Mesenteric fat pad (tissue), 1 donor: ENCODE measurements around the gene MYO1D. TPM values are rescaled to one million over a fixed set of nuclear protein-coding genes. Genes with fewer than 3 reads are reported as not detected.

Experiments
- DNase-seq: peaks from one replicate; pipeline ENCODE4 v3.0.0-alpha.2; 2020; ENCODE audit warnings: low spot score
- total RNA-seq: library from RNA; stranded (reverse); fragmentation: NEBNext Ultra II Directional; extraction: Animal tissue kit (Norgen Biotek cat#: 25700); gene quantifications from one replicate; pipeline ENCODE4 v1.2.1, GENCODE V29; 2021
- donor health status: DM: yes; HTN: yes; CAD: no.

The MYO1D gene
- total RNA-seq, 1 donor from 2014 or later: 36.0 TPM

DNA sequence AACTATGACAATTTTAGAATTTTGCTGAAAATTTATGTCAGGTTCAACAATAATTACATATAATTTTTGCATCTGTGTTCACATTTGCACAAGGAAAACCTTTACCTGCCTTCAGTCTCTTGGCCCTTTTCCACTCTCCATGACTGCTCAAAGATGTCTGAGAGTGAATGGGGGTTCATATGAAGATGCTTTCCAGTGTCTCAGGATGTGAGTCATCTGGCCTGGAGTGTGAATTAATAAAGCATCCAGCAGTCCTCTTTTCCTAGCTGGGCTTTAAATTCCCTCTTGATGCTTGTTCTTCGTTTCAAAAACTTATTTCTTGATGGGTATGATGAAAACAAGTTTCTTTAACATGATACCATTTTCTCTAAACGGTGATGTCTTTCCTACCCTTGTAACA, 290.3 kb downstream of the MYO1D start:
- no peak for DNase-seq

DNA sequence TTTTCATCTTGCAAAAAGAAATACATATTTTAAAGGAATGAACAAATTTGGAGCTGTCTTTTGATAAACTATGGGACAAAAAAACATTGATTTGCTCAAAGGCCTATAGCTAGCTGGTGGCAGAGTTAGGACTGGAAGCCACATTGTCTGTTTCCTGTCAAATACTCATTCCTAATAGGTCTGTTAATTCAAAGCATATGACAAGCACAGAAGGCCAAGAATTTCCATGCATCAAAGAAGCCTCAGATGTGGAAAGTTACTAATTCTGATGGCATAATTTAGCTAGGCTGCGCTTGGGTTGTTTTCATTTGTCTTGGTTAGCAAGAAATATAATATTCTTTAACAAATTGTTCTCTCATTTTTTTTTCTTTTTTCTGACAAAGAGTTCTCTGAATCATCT, 292.1 kb downstream of the MYO1D start:
- DNase-seq: no peak

DNA sequence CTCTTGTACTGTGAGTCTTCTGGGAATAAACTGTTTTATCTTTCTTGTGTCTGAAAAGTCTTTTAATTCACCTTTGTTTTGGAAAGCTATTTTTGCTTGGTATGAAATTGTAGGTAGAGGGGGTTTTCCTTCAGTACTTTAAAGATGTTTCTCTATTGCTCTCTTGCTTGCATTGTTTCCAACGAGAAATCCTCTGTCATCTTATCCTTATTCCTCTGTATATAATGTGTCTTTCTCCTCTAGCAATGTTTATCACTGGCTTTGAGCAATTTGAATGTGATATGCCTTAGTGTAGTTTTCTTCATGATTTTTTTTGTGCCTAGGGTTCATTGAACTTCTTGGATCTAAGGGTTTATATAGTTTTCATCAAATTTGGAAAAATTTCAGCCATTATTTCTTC, 293.9 kb downstream of the MYO1D start:
- DNase-seq: no peak

DNA sequence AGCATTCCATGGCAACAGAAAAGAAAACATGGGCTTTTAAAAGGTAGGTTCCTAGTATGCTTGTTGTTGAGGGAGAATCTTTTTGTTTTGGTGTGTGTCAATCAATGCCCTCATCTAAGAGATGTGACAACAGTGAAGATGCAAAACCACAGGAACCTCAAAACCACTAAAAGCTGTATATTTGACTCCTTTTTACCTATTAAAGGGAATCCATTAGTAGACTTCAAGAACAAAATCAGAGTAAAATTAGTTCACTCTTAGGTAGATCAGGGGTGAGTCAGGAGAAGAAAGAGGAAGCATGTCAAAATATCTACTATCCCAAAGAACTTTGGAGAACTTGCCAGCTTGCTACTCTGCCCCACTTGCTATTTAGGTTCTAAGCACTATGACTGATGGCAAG, 301.1 kb downstream of the MYO1D start:
- DNase-seq: no peak

DNA sequence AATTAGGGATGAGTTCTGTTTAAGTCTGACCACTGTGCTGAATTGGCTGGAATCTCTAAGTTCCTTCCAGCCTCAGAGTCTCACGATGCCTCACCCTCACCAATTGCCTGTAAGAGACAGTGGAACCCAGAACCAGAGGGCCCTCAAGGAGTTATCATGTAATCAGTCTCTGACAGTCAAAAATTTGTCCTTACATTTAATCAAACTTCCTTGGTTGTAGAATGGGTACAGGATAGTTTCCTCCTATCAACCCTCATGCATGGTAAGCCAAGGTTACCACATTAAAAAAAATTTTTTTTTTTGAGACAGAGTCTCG, 306.9 kb downstream of the MYO1D start:
- DNase-seq: no peak

DNA sequence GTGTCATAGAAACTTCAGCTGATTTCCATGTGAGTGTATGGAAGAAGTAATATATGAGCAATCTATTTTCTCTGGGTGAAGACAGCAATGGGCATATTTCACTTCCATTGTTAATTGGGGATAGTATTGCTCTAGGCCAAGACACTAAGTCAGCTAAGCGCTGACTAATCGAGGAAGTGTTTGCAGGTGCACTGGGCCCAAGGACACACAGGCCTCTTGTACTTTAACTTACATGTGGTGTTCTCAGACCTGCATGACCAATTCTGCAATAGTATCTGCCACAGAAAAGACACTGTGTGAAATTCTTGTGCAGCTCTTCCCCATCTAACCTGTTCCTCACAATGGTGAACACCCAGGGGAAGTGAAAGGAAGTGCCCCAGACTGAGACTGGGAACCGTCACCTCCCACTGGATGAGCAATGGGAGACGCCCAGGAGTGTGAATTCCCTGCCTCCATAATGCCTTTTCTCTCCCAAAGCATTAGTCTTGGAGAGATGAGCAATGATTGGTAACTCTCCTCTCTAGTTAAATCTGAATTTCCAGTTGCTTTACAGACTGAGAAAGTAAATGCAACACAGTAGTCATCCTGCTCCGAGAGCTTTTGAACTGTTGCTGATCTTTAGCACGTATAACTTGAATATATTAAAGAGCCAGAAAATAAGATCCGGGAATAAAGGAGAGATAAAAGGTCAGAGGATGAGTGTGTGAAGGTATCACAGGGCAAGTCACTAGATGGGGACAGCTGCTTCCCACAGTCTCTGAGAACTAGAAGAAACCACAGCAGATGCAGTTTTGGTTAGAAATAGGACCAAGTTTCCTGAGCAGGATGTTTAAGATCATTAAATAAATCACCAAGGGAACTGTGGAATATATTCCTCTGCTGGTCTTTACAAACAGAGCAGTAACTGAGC, 307.5 kb downstream of the MYO1D start:
- DNase-seq: no peak

DNA sequence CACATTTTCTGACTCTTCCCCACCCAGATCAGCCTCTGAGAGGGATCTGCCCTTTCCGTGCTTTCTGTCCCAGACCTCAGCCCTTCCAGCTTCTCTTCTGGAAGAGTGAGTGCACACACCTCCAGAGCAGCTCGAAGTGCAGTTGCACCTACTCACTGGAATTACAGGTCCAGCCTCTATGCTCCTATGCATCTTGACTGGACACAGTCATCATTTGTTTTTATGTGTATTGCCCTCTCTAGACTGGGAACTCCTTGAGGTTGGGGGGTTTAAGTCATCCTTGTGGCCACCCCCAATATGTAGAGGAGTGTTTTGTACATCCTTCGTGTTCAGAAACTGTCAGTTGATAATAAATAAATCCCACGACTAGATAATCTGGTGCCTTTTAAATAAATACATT, 308.2 kb downstream of the MYO1D start:
- DNase-seq: no peak

DNA sequence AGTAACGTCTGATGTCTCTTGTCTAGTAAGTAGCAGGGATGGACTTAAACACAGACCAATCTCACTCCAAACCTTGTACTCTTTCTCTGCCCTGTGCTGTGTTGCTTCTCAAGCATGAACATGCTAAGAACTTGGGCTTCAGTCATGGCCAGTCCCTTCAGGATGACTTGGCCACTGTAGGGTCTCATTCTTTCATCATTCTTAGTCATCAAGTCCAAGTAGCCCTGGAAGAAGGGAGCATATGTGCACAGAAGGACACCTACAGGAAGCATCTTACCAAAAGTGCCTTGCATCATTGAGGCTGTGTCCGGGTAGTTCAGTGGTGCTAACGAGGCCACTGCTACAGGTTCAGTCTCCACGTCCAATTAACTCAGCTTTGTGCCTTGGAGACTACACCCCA, 309.4 kb downstream of the MYO1D start:
- DNase-seq: no peak

DNA sequence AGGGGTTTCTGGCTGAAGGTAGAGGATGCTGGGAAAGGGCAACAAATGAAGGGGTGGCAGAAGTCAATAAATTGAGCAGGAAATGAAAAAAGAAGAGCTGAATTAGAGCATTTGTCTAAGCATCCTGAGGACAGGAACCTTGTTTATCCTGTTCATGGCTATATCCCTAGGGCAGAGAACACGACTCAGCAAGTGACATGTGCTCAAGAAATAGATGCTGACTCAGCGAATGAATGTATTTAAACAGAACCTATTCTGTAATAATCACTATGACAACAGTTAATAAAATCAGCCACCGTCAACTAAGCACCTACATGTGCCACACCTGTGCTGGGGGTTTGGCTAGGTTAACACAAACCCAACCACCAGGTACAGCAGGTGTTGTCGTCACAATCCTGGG, 309.8 kb downstream of the MYO1D start:
- no peak for DNase-seq

DNA sequence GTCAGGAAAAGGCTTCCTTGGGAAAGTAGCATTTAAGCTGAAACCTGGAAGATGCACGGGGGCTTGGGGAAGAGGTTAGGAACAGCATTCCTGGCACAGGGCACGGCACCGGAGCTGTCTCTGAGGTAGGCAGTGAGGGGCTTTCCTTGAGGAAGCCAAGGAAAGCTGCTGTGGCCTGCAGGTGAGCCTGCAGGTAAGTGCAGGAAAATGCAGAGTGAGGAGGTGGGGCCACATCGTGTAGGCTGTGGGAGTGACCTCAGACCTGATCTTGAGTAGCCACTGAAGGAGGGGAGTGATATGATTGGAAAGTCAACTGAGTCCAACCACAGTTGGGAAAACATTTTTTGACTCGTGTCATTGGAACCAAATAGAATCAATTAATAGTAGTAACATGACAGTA, 310.6 kb downstream of the MYO1D start:
- DNase-seq: no peak

DNA sequence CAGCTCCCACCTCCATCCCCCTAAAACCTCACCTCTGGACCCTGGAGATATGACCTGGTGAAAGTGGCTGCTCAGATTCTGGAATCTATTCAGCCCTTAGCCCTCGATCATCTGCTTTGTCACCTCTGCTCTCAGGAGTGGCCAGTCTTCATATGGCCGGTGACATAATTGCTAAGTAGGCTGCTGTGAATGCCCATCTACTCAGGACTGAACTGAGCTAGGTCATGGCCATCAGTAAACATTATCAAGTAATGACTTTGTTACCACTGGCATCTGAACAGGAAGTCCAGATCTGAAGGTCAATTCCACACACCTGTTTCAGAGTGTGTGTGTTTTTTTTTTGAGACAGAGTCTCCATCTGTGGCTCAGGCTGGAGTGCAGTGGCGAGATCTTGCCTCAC, 311.5 kb downstream of the MYO1D start:
- no peak for DNase-seq

DNA sequence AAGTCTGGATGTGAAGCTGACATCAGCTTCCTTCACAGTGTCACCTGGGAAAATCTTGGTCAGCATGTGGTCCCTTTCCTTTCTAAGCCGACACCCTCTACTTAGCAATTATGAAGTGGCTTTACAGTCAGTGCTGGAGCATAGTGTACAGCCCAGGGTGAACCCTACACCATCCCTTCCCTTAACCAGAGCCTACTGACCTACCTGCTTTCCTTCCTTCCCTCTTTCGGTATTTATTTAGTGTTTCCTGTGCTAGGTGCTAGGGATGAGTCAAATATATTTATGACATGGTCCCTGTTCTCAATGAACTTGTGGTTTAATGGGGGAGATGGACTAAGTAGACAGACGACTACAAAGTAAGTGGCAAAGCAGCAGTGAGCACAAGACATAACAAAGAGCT, 312.6 kb downstream of the MYO1D start:
- no peak for DNase-seq

DNA sequence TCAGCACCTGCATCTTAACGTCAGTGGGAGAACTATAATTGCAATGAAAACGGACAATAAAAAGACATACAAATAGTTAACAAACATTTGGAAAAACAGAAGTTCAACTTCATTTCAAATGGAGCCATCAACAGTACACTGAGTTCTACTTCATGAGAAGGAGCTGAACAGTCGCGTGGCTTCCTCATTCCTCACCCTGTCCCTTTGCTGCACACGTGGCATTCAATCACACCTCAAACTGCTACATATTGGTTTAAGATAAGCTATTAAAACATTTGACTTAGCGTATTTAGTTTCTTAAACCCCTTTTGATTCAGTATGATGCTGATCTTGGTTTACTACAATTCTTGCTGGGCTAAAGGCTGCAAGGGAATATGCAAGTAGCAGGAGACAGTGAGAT, 313.3 kb downstream of the MYO1D start:
- DNase-seq: no peak

DNA sequence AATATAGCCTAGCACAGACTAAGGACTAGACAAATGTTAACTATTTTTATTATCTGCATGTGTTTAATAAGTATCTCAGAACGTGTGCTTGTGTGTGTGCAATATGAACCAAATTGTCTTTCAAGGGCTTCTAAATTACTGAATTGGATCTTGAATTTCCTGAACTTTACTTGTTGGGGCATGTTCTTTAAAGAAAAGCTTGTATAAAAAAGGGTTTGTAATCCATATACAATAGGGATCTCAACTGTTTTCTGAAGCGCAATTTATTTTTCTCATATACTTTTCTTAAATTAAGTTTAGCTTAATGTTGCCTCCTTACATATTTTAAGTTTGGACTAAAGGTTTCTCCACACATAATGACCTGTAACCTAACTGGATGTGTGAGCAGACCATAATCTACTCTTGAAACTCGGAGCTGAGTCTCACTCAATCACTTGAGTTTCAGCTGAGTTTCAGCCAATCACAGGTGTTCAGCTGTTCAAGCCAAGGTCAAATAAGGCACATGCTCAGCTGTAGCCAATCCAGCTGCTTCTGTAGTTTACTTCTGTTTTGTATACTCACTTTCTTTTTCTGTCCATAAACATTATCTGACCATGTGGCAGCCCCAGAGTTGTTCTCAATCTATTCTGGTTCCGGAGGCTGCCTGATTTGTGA, 317.8 kb downstream of the MYO1D start:
- no peak for DNase-seq

DNA sequence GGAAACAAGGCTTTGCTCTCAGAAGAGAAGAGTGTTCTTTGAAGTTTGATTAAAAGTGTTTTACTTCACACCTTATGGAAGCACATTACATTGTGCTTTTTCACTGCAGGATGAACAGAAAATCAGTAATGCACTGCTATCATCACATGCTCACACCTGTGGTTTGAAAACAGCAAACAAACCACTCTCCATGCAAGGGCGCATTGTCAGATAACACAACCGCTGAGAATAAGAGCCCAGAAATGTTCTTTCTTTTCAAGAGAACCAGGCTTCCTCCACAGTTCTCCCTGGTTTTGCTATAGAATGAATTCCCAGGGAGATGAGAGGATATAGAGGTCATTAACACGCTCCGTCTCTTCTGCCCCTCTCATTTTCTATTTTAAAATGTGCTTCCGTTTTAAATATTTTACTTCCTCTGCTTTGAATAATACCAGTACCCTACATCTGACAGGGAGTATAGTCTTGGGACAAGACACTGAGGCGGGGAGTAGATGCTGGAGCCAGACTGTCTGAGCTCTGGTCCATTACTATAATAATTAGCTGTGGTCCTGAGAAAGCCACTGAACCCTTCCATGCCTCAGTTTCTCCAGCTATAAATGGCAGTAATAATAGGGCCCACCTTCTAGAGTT, 318.5 kb downstream of the MYO1D start:
- DNase-seq: no peak

DNA sequence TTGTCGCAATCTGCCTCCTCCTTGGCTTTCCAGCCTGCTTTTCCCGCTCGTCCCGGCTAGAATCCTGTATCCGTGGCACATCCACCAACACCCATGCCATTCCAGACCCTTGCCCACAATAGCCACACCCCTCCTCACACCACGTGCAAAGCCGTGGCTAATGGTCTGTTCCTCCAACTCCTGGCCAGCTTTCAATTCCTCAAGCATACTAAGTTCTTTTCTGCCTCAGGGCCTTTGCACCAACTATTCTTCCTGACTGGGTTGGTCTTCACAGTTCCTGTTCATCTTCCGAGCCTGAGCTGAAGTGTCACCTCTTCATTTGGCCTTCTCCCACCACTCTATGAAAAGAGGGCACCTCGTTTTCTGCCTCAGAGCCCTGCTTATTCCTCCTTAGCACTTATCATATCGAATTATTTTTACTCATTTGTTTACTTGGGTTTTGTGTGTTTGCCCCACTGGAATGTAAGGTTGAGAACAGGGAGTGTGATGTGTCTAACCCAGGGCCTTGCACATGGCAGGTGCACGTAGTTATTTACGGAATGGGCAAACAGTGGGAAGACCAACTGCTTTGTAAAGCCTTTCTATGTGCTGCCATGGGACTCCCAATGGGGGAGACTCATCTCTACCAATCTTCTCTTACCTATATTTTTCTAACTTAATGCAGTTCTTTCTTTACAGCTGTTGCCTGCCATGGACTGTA, 321.2 kb downstream of the MYO1D start:
- DNase-seq: no peak

DNA sequence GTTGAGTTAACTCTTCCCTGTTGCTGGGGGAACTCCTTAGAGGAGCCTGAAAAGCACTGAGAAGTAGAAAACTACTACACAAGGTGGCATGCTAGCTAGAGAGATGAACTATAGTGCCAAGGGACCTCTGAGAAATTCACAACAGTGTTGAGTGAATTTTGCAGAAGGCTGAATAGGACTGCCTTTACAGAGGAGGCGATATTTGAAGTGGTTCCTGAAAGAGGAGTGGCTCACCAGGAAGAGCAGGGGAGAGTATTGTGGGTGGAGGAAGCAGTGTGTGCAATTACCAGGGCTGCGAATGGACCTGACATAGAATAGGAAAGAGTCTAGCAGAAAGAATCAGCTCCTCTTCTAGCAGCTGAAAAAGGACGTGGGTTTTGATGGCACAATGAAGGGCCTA, 323.8 kb downstream of the MYO1D start:
- no peak for DNase-seq

DNA sequence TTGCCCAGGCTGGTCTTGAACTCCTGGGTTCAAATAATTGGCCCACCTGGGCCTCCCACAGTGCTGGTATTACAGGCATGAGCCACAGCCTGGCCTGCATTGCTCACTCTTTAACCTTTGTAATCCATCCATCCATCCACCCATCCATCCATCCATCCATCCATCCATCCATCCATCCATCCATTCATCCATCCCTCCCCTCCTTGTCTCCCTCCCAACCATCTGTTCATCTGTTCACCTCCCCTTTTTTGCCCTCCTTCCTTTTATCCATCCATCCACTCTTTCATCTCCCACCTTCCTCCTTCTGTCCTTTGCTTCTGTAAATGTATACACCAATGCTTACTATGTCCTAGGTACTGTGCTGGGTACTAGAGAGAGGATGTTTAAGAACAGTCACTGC, 324.6 kb downstream of the MYO1D start:
- no peak for DNase-seq

DNA sequence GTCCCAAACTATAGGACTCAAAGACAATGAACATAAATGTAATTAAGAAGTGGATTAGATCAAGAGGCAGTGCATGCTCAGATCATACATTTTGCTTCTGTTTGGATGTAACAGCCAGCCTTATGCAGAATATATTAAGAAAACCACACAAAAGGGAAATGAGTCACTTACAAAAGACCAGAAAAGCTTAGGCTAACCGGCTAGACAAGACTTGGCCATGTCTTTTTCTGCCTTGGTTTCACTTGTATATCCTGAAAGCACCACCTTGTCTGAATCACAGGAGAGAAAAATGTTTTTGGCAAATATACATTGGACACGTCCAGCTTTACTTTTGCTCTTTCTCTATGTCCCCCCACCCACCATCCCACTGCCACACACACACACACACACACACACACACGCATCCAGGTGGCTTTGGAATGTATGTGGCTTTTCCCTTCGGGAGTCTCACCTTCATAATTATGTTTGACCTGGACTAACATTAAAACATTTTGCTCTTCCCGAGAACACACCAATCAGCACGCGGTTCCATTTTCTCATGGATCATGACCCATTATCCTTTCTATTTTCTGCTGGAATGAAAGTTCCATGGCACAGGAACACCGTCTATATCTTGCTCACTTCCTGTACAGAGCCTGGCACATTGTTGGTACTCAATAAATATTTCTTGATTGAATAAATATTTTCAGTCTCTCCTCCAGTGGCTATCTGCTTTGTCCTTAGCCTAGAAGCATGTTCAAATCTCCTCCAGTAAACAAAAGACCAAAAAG, 325.6 kb downstream of the MYO1D start:
- no peak for DNase-seq

DNA sequence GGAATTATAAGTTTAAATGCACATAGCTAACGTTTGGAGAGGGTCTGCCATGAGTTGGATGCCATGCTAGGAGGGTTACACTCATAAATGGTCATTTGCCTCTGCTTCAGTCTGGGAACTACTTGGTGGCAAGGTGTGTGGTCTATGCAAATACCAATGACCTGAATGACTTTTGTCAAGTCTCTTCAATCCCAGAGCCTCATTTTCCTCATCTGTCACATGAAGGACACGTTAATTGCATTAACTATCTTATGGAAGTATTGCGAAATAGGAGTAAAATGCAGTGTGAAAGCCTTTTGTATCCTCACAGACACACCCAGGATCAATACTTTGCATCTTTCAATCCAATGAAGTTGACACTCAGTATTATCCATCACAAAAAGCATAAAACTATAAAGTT, 327.4 kb downstream of the MYO1D start:
- DNase-seq: no peak

DNA sequence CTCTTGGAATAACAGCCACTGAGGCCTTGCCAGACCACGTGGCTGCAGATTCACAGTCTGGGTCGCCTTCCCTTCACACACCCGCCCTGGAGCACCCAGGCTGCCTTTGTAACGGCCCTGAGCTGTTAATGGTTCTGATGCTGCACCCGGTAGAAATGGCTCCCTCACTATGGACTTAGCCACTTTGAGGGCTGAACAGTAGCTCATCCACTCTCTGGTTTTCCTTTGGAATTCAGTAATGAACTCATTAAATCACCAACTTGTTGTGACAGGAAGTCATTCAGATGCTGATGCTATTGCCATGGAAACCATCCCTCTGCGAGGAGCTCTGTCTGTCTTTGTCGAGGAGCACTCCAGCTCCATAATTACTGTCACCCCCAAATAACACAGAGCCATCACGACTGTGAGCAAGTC, 330.9 kb downstream of the MYO1D start:
- DNase-seq: peak; percentile 35
